CD4-positive, CD25-positive, alpha-beta regulatory T cell (primary cell): ENCODE results near the gene GALNT1. TPM values are rescaled to one million over a fixed set of nuclear protein-coding genes. Genes with fewer than 3 reads are reported as not detected.
A peak's percentile ranks its signal among the peaks of the same experiment; 100 is the strongest.

Source experiments
- ATAC-seq, 2 donors: fragments of 150-1000 bp; cut with Tn5 transposase; one replicate each; pipeline ENCODE4 v1.10.0; 2021; ENCODE audit warnings: low read depth in 2 of 2, moderate number of reproducible peaks in 2 of 2, moderate library complexity in 1 of 2
- DNase-seq, 3 donors: peaks; one replicate each; pipeline versions ENCODE4 v3.0.0 to v3.0.0-alpha.2; 2012 to 2022; ENCODE audit warnings: mixed read lengths in 1 of 3
- H3K27ac ChIP-seq: one replicate; pipeline ENCODE4 v1.7.0; 2013; ENCODE audit warnings: mild to moderate bottlenecking, low read length; ENCODE audit not compliant: insufficient read depth, poor library complexity, severe bottlenecking
- H3K27me3 ChIP-seq: one replicate; pipeline ENCODE4 v1.7.0; 2013; ENCODE audit warnings: low read length; ENCODE audit not compliant: control insufficient read depth, insufficient read depth
- H3K36me3 ChIP-seq: one replicate; pipeline ENCODE4 v1.7.0; 2013; ENCODE audit warnings: mild to moderate bottlenecking, low read length, moderate library complexity; ENCODE audit not compliant: control insufficient read depth, insufficient read depth
- H3K4me1 ChIP-seq: 2 replicates; pipeline ENCODE4 v1.7.0; 2013; ENCODE audit warnings: mild to moderate bottlenecking, low read length; ENCODE audit not compliant: insufficient read depth, control insufficient read depth, poor library complexity, severe bottlenecking
- H3K4me3 ChIP-seq: one replicate; pipeline ENCODE4 v1.7.0; 2013; ENCODE audit warnings: low read depth, mild to moderate bottlenecking, low read length, moderate library complexity
- H3K9me3 ChIP-seq, 2 experiments: 1 replicate in 1 of 2; 2 replicates in 1 of 2; pipeline ENCODE4 v1.7.0; 2013; ENCODE audit warnings: low read length in 2 of 2, mild to moderate bottlenecking in 1 of 2, moderate library complexity in 1 of 2; ENCODE audit not compliant: control insufficient read depth in 2 of 2
- H3K27ac Mint-ChIP-seq, 3 donors: one replicate each; pipeline ENCODE4 v1.8.0; 2020 to 2022; ENCODE audit warnings: mild to moderate bottlenecking in 3 of 3, mixed read lengths in 3 of 3, moderate library complexity in 2 of 3
- H3K27me3 Mint-ChIP-seq: one replicate; pipeline ENCODE4 v1.8.0; 2022; ENCODE audit warnings: mild to moderate bottlenecking, mixed read lengths
- H3K36me3 Mint-ChIP-seq: one replicate; pipeline ENCODE4 v1.8.0; 2020; ENCODE audit warnings: mixed read lengths
- H3K4me1 Mint-ChIP-seq, 4 donors: one replicate each; pipeline ENCODE4 v1.8.0; 2020 to 2022; ENCODE audit warnings: mixed read lengths in 4 of 4, mild to moderate bottlenecking in 1 of 4
- H3K4me3 Mint-ChIP-seq, 4 donors: one replicate each; pipeline ENCODE4 v1.8.0; 2020 to 2022; ENCODE audit warnings: mild to moderate bottlenecking in 4 of 4, mixed read lengths in 4 of 4, moderate library complexity in 3 of 4
- H3K9me3 Mint-ChIP-seq, 7 donors: one replicate each; pipeline ENCODE4 v1.8.0; 2020 to 2022; ENCODE audit warnings: mixed read lengths in 7 of 7, mild to moderate bottlenecking in 3 of 7, moderate library complexity in 2 of 7
- polyA plus RNA-seq, 4 donors: library from polyadenylated mRNA; unstranded; fragments of 300-500 nt; fragmentation: Illumina TruSeq; gene quantifications; one replicate each; pipeline ENCODE4 v1.2.3, GENCODE V29; 2021
- total RNA-seq: library from RNA; stranded (reverse); gene quantifications from one replicate; pipeline ENCODE4 v1.2.3, GENCODE V29; 2022

Gene GALNT1
- total and polyA plus RNA-seq, 5 donors from 2014 or later: 18.8 to 49.6 (median 22.7) TPM

DNA sequence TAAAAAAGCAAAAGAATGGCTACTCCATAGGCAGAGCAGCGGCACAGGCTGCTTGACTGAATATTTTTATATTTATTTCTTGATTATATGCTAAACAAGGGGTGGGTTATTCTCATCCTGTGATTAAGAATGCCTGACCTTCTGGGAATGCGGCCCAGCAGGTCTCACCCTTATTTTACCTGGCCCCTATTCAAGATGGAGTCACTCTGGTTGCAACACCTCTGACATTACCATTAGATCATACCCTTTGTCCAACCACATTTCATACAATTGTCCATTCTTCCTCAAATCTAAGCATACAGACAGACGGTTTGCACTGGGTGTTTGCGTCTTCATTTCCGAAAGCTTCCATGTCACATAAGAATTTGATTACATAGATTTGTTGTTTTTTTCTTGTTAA is 168.2 kb downstream of the GALNT1 start:
- no peaks in the 10 kb centered on the region for H3K4me1 ChIP-seq
- Mint-ChIP-seq H3K27ac (no peak overlapping the region), H3K4me3 (no peak overlapping the region), H3K27me3 (no peaks in the 10 kb centered on the region), H3K36me3 (no peaks in the 10 kb centered on the region), H3K4me1 (no peaks in the 10 kb centered on the region), H3K9me3 (peaks cover 0 to 2% (median 0%) of the 10 kb centered on the region in 7 donors)
- H3K27me3 ChIP-seq: peaks cover 6% of the 10 kb centered on the region
- H3K27ac ChIP-seq: no peak overlapping the region
- DNase-seq (no peak), ATAC-seq (no peak)
- H3K36me3 ChIP-seq: no peaks in the 10 kb centered on the region
- H3K9me3 ChIP-seq: no peaks in the 10 kb centered on the region
- H3K4me3 ChIP-seq: no peak overlapping the region

DNA sequence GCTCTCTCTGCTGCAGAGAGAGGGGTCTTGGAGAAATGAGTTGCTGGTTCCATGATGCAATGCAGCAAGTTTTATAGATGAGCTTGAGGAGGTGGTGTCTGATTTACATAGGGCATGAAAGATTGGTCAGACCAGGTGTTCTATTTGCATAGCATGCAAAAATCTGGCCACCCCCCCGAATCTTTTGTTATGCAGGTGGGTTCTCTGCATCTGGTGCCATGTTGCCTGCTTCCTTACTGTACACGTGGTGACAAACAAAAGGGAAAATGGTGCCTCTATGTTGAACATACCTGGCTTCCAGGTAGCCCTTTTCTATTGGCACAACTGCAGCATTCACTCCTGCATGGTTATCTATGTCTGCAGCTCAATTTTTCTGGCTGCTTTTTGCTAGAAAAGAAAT is 169.4 kb downstream of the GALNT1 start:
- Histone ChIP-seq H3K4me1 (no peaks in the 10 kb centered on the region), H3K27me3 (peaks cover 3% of the 10 kb centered on the region), H3K36me3 (no peaks in the 10 kb centered on the region), H3K27ac (no peak overlapping the region), H3K4me3 (no peak overlapping the region), H3K9me3 (no peaks in the 10 kb centered on the region)
- no peaks in the 10 kb centered on the region for H3K36me3 Mint-ChIP-seq
- H3K9me3 Mint-ChIP-seq: peaks cover 0 to 2% (median 0%) of the 10 kb centered on the region in 7 donors
- no peak overlapping the region for H3K4me3 Mint-ChIP-seq
- no peak overlapping the region for H3K27ac Mint-ChIP-seq
- no peak for DNase-seq
- H3K27me3 Mint-ChIP-seq: peaks cover 4% of the 10 kb centered on the region
- no peaks in the 10 kb centered on the region for H3K4me1 Mint-ChIP-seq
- no peak for ATAC-seq

DNA sequence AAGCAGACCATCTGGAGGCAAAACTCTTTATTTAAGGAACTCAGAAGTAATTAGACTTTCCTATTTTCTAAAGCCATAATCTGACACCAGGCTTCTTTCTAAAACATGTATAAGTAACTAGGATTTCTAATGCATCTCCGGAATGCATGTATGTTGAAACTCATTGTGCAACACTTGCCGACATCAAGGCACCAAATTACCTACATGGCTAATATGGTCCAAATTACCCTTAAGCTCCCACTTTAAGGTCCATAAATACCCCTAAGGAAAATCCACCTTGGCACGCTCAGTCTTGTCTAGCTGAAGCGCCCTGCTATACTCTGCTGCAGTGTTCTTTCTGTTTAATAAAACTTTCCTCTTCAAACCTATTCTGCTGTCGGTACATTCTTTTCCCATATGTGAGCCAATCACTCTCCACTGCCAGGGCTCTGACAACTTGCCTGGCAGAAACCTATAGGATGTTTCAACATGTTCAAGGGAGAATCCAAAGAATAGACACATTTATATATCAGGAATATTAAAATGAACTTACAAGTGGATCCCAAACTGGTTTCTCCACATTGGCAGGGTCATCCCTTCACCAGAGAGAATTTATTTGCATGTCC is 171.9 kb downstream of the GALNT1 start:
- Histone ChIP-seq H3K4me3 (no peak overlapping the region), H3K27me3 (no peaks in the 10 kb centered on the region), H3K27ac (no peak overlapping the region), H3K9me3 (no peaks in the 10 kb centered on the region), H3K4me1 (no peaks in the 10 kb centered on the region), H3K36me3 (no peaks in the 10 kb centered on the region)
- Mint-ChIP-seq H3K27ac (no peak overlapping the region), H3K4me1 (no peaks in the 10 kb centered on the region), H3K9me3 (peaks cover 0 to 4% (median 0%) of the 10 kb centered on the region in 7 donors), H3K36me3 (no peaks in the 10 kb centered on the region), H3K27me3 (peaks cover 17% of the 10 kb centered on the region), H3K4me3 (no peak overlapping the region)
- DNase-seq (no peak), ATAC-seq (no peak)

DNA sequence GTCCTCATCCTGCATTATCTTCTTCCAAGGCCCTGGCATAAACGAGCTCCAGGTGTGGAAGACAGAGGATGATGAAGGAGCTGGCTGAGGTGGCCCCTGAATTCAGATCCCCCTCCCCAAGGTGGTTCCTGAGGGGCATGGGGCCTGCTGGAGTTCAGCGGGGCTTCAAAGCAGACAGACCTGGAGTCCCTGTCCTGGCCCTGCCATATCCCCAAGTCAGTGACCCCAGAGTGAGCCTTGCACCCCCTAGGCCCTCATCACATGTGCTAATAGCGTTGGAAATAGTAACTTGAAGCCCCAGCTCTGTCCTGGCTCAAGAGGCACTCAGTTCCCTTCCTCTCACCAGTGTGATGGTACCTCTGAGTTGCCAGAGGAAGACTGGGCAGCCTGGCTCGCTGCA is 172.9 kb downstream of the GALNT1 start:
- Histone ChIP-seq H3K27ac (no peak overlapping the region), H3K9me3 (no peaks in the 10 kb centered on the region), H3K36me3 (no peaks in the 10 kb centered on the region), H3K4me1 (no peaks in the 10 kb centered on the region), H3K27me3 (no peaks in the 10 kb centered on the region), H3K4me3 (no peak overlapping the region)
- DNase-seq (no peak), ATAC-seq (no peak)
- Mint-ChIP-seq H3K36me3 (no peaks in the 10 kb centered on the region), H3K9me3 (peaks cover 0 to 2% (median 0%) of the 10 kb centered on the region in 7 donors), H3K27ac (no peak overlapping the region), H3K4me1 (no peaks in the 10 kb centered on the region), H3K27me3 (peaks cover 17% of the 10 kb centered on the region), H3K4me3 (no peak overlapping the region)

DNA sequence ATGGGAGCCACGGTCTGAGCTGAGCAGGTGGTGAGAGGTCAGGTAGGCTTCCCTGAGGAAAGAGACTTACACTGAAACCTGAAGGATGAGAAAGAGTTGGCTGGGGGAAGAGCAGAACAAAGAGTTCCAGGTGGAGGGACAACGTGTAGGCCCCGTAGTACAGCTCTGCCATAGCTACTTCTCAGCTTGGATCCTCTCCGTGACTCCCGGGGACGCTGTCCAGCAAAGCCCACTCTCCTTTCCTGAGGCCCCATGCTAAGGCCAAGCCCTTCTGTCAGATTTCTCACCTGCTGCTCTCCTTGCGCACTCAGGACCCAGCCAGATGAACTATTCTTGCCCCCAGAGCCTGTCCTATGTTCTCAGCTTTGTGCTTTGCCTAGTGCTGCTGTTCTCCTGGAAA is 173.8 kb downstream of the GALNT1 start:
- peaks cover 0 to 2% (median 0%) of the 10 kb centered on the region in 7 donors for H3K9me3 Mint-ChIP-seq
- no peaks in the 10 kb centered on the region for H3K36me3 Mint-ChIP-seq
- Histone ChIP-seq H3K4me3 (no peak overlapping the region), H3K27ac (no peak overlapping the region), H3K36me3 (no peaks in the 10 kb centered on the region), H3K9me3 (no peaks in the 10 kb centered on the region), H3K4me1 (no peaks in the 10 kb centered on the region), H3K27me3 (no peaks in the 10 kb centered on the region)
- peaks cover 17% of the 10 kb centered on the region for H3K27me3 Mint-ChIP-seq
- ATAC-seq: no peak
- H3K4me3 Mint-ChIP-seq: no peak overlapping the region
- no peak for DNase-seq
- H3K4me1 Mint-ChIP-seq: no peaks in the 10 kb centered on the region
- peak overlapping the region in 1 of 3 donors; percentile 8 for H3K27ac Mint-ChIP-seq

DNA sequence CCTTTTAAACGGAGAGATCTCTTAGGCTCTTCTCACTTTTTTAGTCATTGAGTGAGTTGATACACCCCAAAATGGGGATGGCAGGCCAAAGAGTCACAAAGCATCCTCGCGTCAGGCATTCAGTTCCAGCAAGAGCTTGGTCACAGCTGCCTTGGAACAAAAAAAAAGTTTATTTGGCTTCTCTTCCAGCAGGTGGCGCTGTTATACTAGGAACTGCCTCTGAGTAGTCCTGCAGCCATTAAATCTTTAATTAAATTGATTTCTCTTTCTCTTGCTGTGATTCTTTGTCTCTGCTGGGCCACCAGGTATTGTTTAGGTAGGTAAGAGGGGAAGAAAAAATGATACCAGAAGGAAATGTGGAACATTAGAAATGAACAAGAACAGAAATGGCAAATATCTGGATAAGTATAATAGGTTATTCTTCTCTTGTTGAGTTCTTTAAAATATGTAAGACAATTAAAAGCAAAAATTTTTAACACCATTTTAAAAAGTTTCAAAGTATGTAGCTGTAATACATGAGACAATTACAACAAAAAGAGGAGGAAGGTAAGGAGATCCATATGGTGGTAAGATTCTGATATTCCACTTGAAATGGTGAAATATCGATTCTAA is 175.1 kb downstream of the GALNT1 start:
- Histone ChIP-seq H3K4me3 (no peak overlapping the region), H3K36me3 (no peaks in the 10 kb centered on the region), H3K4me1 (no peaks in the 10 kb centered on the region), H3K27ac (no peak overlapping the region), H3K27me3 (no peaks in the 10 kb centered on the region), H3K9me3 (no peaks in the 10 kb centered on the region)
- H3K27me3 Mint-ChIP-seq: peaks cover 17% of the 10 kb centered on the region
- peaks cover 0 to 2% (median 0%) of the 10 kb centered on the region in 7 donors for H3K9me3 Mint-ChIP-seq
- ATAC-seq (peak in 1 of 2 donors; percentile 59), DNase-seq (peak; percentile 29 to 56 (median 54))
- no peak overlapping the region for H3K4me3 Mint-ChIP-seq
- no peak overlapping the region for H3K27ac Mint-ChIP-seq
- H3K4me1 Mint-ChIP-seq: no peaks in the 10 kb centered on the region
- no peaks in the 10 kb centered on the region for H3K36me3 Mint-ChIP-seq

Other genes with a start within 250 kb of the GALNT1 start
- 53.9 TPM for gene ZNF24, start 237.3 kb upstream of the GALNT1 start, total RNA-seq
- 10 to 100 TPM; 69.4 to 96.3 (median 73.7) TPM for gene ZNF24, start 237.3 kb upstream of the GALNT1 start, polyA plus RNA-seq
- gene ZNF396, start 204.4 kb upstream of the GALNT1 start, total RNA-seq: not detected
- 1 to 10 TPM in 2 of 4 donors, under 1 TPM in 1, not detected in 1; 0.57 to 2.3 (median 1.3) TPM for gene ZNF396, start 204.4 kb upstream of the GALNT1 start, polyA plus RNA-seq
- gene INO80C, start 83.8 kb upstream of the GALNT1 start, total RNA-seq: 25.5 TPM
- gene INO80C, start 83.8 kb upstream of the GALNT1 start, polyA plus RNA-seq: 10 to 100 TPM; 20.2 to 27.6 (median 24.3) TPM